NK-92 (cell line): ENCODE results near the gene GNB1L.

Experiments used
- DNase-seq: peaks from one replicate; lab custom pipeline; 2025; ENCODE audit not compliant: unreplicated experiment; lab: John Stamatoyannopoulos, UW

GNB1L gene

GRCh38 chr22:19765477-19766239 lies 89.0 kb downstream of the GNB1L start:
- DNase-seq, result no peak

GRCh38 chr22:19764636-19765476 lies 89.8 kb downstream of the GNB1L start:
- no peak for DNase-seq

GRCh38 chr22:19764299-19764593 lies 90.4 kb downstream of the GNB1L start:
- DNase-seq, result no peak

- DNase-seq, result no peak
Observed at GRCh38 chr22:19763458-19764298, 91.0 kb downstream of the GNB1L start.

GRCh38 chr22:19762568-19763457 lies 91.9 kb downstream of the GNB1L start:
- DNase-seq, result no peak

GRCh38 chr22:19761725-19762567 lies 92.7 kb downstream of the GNB1L start:
- no peak for DNase-seq

- DNase-seq, result no peak
Observed at GRCh38 chr22:19760951-19761724, 93.5 kb downstream of the GNB1L start.

- no peak for DNase-seq
Observed at GRCh38 chr22:19760058-19760950, 94.4 kb downstream of the GNB1L start, which contains the start of gene TBX1. TSS of gene TBX1 (plus strand) at chr22:19760778. CDS start at chr22:19760844, 66 bp downstream.

- no peak for DNase-seq
Observed at GRCh38 chr22:19759427-19760057, 95.1 kb downstream of the GNB1L start.

- no peak for DNase-seq
Observed at GRCh38 chr22:19758896-19759426, 95.7 kb downstream of the GNB1L start.

GRCh38 chr22:19757985-19758895 lies 96.4 kb downstream of the GNB1L start:
- DNase-seq, result no peak

GRCh38 chr22:19757140-19757984 lies 97.3 kb downstream of the GNB1L start:
- DNase-seq, result no peak

GRCh38 chr22:19756288-19757128 lies 98.2 kb downstream of the GNB1L start:
- no peak for DNase-seq

- DNase-seq, result no peak
Observed at GRCh38 chr22:19755722-19756287, 98.9 kb downstream of the GNB1L start.
